H1 (cell line): ENCODE results near the gene LEFTY1. TPM values are rescaled to one million over a fixed set of nuclear protein-coding genes. Genes with fewer than 3 reads are reported as not detected.

Experiments used
- CTCF ChIA-PET: fragments of 300-600 bp; sonication (Branson Sonifier 250); formaldehyde crosslinking; loops from one replicate; lab custom pipeline; 2021; ENCODE audit not compliant: partially characterized antibody; lab: Charles Lee
- POLR2A ChIA-PET: fragments of 300-600 bp; sonication (Branson Sonifier 250); formaldehyde crosslinking; loops from one replicate; lab custom pipeline; 2021; ENCODE audit warnings: inconsistent platforms; ENCODE audit not compliant: partially characterized antibody; lab: Charles Lee
- DNase-seq, 2 experiments: peaks; one replicate each; pipeline versions ENCODE4 v3.0.0 to v3.0.0-alpha.2; 2010 to 2022; ENCODE audit warnings: low spot score in 2 of 2, low read depth in 1 of 2, mixed read lengths in 1 of 2
- FAIRE-seq: peaks from 2 replicates; lab custom pipeline; 2011; peaks lifted over from hg19 to GRCh38; lab: Jason Lieb, UNC
- H2AFZ ChIP-seq: 2 replicates; pipeline ENCODE4 v1.8.1; 2012; ENCODE audit warnings: low read length, inconsistent platforms
- H2AK5ac ChIP-seq: 2 replicates; pipeline ENCODE4 v1.6.1; 2013; ENCODE audit warnings: low read depth, low read length
- H2BK120ac ChIP-seq: replicated peaks from 2 replicates; pipeline ENCODE3; 2013; ENCODE audit warnings: low read depth, low read length, inconsistent platforms
- H2BK12ac ChIP-seq: 2 replicates; pipeline ENCODE4 v1.6.1; 2013; ENCODE audit warnings: low read depth, low read length
- H2BK15ac ChIP-seq: 2 replicates; pipeline ENCODE4 v1.6.1; 2013; ENCODE audit warnings: low read length
- H2BK20ac ChIP-seq: 2 replicates; pipeline ENCODE4 v1.6.1; 2013; ENCODE audit warnings: low read length
- H2BK5ac ChIP-seq: 2 replicates; pipeline ENCODE4 v1.6.1; 2013; ENCODE audit warnings: low read depth, low read length
- H3K14ac ChIP-seq: 2 replicates; pipeline ENCODE4 v1.6.1; 2013; ENCODE audit warnings: inconsistent platforms; ENCODE audit not compliant: insufficient read length
- H3K18ac ChIP-seq: 2 replicates; pipeline ENCODE4 v1.6.1; 2013; ENCODE audit warnings: low read length; ENCODE audit errors: extremely low read depth
- H3K23ac ChIP-seq: 2 replicates; pipeline ENCODE4 v1.6.1; 2013; ENCODE audit warnings: inconsistent platforms; ENCODE audit not compliant: insufficient read length
- H3K23me2 ChIP-seq: 2 replicates; pipeline ENCODE4 v1.6.1; 2013; ENCODE audit warnings: low read depth, low read length
- H3K27ac ChIP-seq: 2 replicates; pipeline ENCODE4 v1.6.1; 2011; ENCODE audit warnings: low read depth, low read length, inconsistent platforms
- H3K27me3 ChIP-seq, 4 experiments: replicated peaks in 1 of 4; 1 replicate in 1 of 4; 2 replicates in 3 of 4; pipeline versions ENCODE4 v1.6.1 to v1.8.1; 2011 to 2013; ENCODE audit warnings: low read length in 3 of 4, mild to moderate bottlenecking in 3 of 4, inconsistent platforms in 2 of 4, mixed read lengths in 2 of 4, moderate library complexity in 1 of 4; ENCODE audit not compliant: control insufficient read depth in 3 of 4, insufficient read depth in 3 of 4; ENCODE audit errors: extremely low read depth in 1 of 4
- H3K36me3 ChIP-seq, 4 experiments: 2 replicates each; pipeline versions ENCODE4 v1.6.1 to v1.8.1; 2011 to 2013; ENCODE audit warnings: mild to moderate bottlenecking in 4 of 4, low read length in 3 of 4, moderate library complexity in 2 of 4, control low read depth in 1 of 4, inconsistent platforms in 1 of 4; ENCODE audit not compliant: insufficient read depth in 4 of 4, control insufficient read depth in 2 of 4
- H3K4ac ChIP-seq: replicated peaks from 2 replicates; pipeline ENCODE3; 2013; ENCODE audit warnings: low read length, low read depth, mixed read lengths, inconsistent platforms; ENCODE audit not compliant: insufficient read length
- H3K4me1 ChIP-seq, 4 experiments: replicated peaks in 1 of 4; 1 replicate in 1 of 4; 2 replicates in 3 of 4; pipeline versions ENCODE4 v1.6.1 to v1.8.1; 2011 to 2013; ENCODE audit warnings: low read length in 3 of 4, inconsistent platforms in 2 of 4, mixed read lengths in 1 of 4; ENCODE audit not compliant: insufficient read depth in 4 of 4, control insufficient read depth in 3 of 4
- H3K4me2 ChIP-seq, 2 experiments: 2 replicates each; pipeline versions ENCODE4 v1.6.1 to v1.8.1; 2011 to 2013; ENCODE audit warnings: low read depth in 2 of 2, low read length in 2 of 2, control low read depth in 1 of 2, inconsistent platforms in 1 of 2, mild to moderate bottlenecking in 1 of 2; ENCODE audit not compliant: insufficient read depth in 1 of 2
- H3K4me3 ChIP-seq, 4 experiments: fragments of 200-600, 300-600 bp in 1 of 4; sonication (generic), shearing (Covaris generic), sonication (Bioruptor Twin) in 1 of 4; 2 replicates each; pipeline versions ENCODE4 v1.5.1 to v1.8.1; 2011 to 2016; ENCODE audit warnings: low read length in 4 of 4, low read depth in 3 of 4, control low read depth in 2 of 4, inconsistent platforms in 2 of 4, mild to moderate bottlenecking in 2 of 4, mixed read lengths in 1 of 4, moderate library complexity in 1 of 4; ENCODE audit not compliant: insufficient read depth in 2 of 4; ENCODE audit errors: extremely low read depth in 1 of 4
- H3K56ac ChIP-seq: replicated peaks from 2 replicates; pipeline ENCODE3; 2013; ENCODE audit warnings: low read depth, mild to moderate bottlenecking, mixed read lengths, low read length, inconsistent platforms; ENCODE audit not compliant: insufficient read length
- H3K79me1 ChIP-seq: 2 replicates; pipeline ENCODE4 v1.6.1; 2013; ENCODE audit warnings: low read depth, low read length, control low read depth
- H3K79me2 ChIP-seq, 2 experiments: 2 replicates each; pipeline versions ENCODE4 v1.6.1 to v1.8.1; 2012 to 2013; ENCODE audit warnings: low read length in 2 of 2, mild to moderate bottlenecking in 2 of 2, inconsistent platforms in 1 of 2; ENCODE audit not compliant: insufficient read depth in 2 of 2, control insufficient read depth in 1 of 2
- H3K9ac ChIP-seq, 4 experiments: replicated peaks in 1 of 4; 1 replicate in 1 of 4; 2 replicates in 3 of 4; pipeline versions ENCODE4 v1.6.1 to v1.8.1; 2011 to 2013; ENCODE audit warnings: low read depth in 3 of 4, low read length in 3 of 4, control low read depth in 2 of 4, mild to moderate bottlenecking in 2 of 4, moderate library complexity in 2 of 4, inconsistent platforms in 1 of 4; ENCODE audit errors: extremely low read depth in 1 of 4
- H3K9me3 ChIP-seq, 2 experiments: 2 replicates each; pipeline versions ENCODE4 v1.6.1 to v1.8.1; 2012 to 2013; ENCODE audit warnings: mild to moderate bottlenecking in 2 of 2, moderate library complexity in 2 of 2, control low read depth in 1 of 2, inconsistent platforms in 1 of 2, low read depth in 1 of 2, low read length in 1 of 2, mixed read lengths in 1 of 2; ENCODE audit not compliant: insufficient read depth in 2 of 2
- H4K20me1 ChIP-seq, 2 experiments: replicated peaks in 1 of 2; 2 replicates each; pipeline versions ENCODE3 to v1.8.1; 2011 to 2013; ENCODE audit warnings: inconsistent platforms in 2 of 2, low read length in 2 of 2, mild to moderate bottlenecking in 1 of 2; ENCODE audit not compliant: insufficient read depth in 2 of 2, control insufficient read depth in 1 of 2
- H4K5ac ChIP-seq: 2 replicates; pipeline ENCODE4 v1.6.1; 2013; ENCODE audit warnings: low read length, low read depth, mixed read lengths, inconsistent platforms; ENCODE audit not compliant: insufficient read length
- H4K8ac ChIP-seq: 2 replicates; pipeline ENCODE4 v1.8.0; 2013; ENCODE audit warnings: mild to moderate bottlenecking, moderate library complexity, low read length, inconsistent platforms; ENCODE audit not compliant: insufficient read depth; ENCODE audit errors: extremely low read depth
- H4K91ac ChIP-seq: replicated peaks from 2 replicates; pipeline ENCODE3; 2013; ENCODE audit warnings: low read length, mixed read lengths, inconsistent platforms; ENCODE audit not compliant: insufficient read length
- ASH2L ChIP-seq: fragments of 200-600, 300-600 bp; sonication (generic); IDR thresholded peaks from one replicate; pipeline ENCODE4 v1.7.1; 2017; ENCODE audit warnings: low read length
- CHD1 ChIP-seq: IDR thresholded peaks from 2 replicates; pipeline ENCODE4 v1.6.1; 2012; ENCODE audit warnings: low read depth, low read length, improper control_type of control experiment
- GTF2F1 ChIP-seq: IDR thresholded peaks from 2 replicates; pipeline ENCODE4 v1.6.1; 2012; ENCODE audit warnings: low read depth, low read length, improper control_type of control experiment, borderline replicate concordance
- JUN ChIP-seq: IDR thresholded peaks from 2 replicates; pipeline ENCODE4 v1.6.1; 2011; ENCODE audit warnings: low read depth, mild to moderate bottlenecking, improper control_type of control experiment, low read length
- SIX5 ChIP-seq: IDR thresholded peaks from 2 replicates; pipeline ENCODE4 v1.6.1; 2011; ENCODE audit warnings: mild to moderate bottlenecking, low read depth, low read length
- WGBS, 2 experiments: shearing (Covaris generic) in 1 of 2; methylation state at CpG; one replicate each; pipeline versions ENCODE4 v1.1.6 to v1.1.7; 2013 to 2015; ENCODE audit warnings: low lambda C conversion rate in 2 of 2, mixed read lengths in 2 of 2, inconsistent platforms in 1 of 2, low coverage in 1 of 2, missing lambda C conversion rate in 1 of 2; ENCODE audit not compliant: insufficient replicate concordance in 2 of 2, insufficient coverage in 1 of 2, insufficient read length in 1 of 2; ENCODE audit errors: extremely low coverage in 1 of 2, missing lambda C conversion rate in 1 of 2; 5-methylcytosine and 5-hydroxymethylcytosine counted together
- polyA plus RNA-seq, 7 experiments: library from polyadenylated mRNA; depleted of rRNA in 3 of 7; stranded (reverse) in 5 of 7; unstranded in 2 of 7; fragments of >200 nt in 5 of 7; fragments of 200-250 nt in 2 of 7; gene quantifications; 1 replicate in 5 of 7; 2 replicates in 1 of 7; 4 replicates in 1 of 7; pipeline versions ENCODE4 v1.2.1 to v1.2.3, GENCODE V29; 2011 to 2013; ENCODE audit warnings: missing spikeins in 2 of 7, mixed read lengths in 2 of 7
- total RNA-seq: library from RNA; stranded (reverse); fragmentation: NEBNext Ultra II Directional; extraction: Animal tissue kit (Norgen Biotek cat#: 25700); gene quantifications from 2 replicates; pipeline ENCODE4 v1.2.1, GENCODE V29; 2021
- TF ChIP-seq, protein P1 (sequence below): IDR thresholded peaks from 2 replicates; pipeline ENCODE4 v1.6.1; 2012; ENCODE audit warnings: inconsistent platforms

Gene LEFTY1
- total and polyA plus RNA-seq, 2 of the 8 experiments (the other 6 are each of a cell fraction or from before 2014, with no cell fraction given) = 4.5 to 11.7 TPM

DNA sequence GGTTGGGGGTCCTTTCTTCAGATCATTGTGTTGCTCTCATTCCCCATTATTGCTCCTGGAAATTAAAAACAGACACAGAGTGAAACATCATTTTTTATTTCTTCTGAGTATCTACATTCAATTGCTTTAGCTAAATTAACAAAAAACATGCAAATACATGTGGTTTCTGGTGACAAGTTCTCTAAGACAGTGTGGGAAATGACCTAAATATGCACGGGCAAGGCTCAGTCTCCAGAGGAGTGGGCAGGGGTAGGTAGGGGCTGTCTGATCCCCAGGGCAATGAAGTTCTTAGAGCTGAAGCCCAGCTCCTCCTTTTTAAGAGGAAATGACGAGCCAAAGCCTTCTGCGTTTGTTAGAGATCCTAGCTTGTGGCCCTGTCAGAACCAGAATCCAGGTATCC, 47.6 kb upstream of the LEFTY1 start:
- Histone ChIP-seq H3K18ac (no peak overlapping the region), H3K4me1 (peaks cover 0 to 7% (median 4%) of the 10 kb centered on the region in 4 experiments; a peak in 4 of 7 replicates), H3K27ac (no peak overlapping the region), H2BK120ac (no peak overlapping the region), H3K23me2 (no peaks in the 10 kb centered on the region), H3K4me2 (no peak overlapping the region), H2BK20ac (no peak overlapping the region), H3K4me3 (no peak overlapping the region), H2BK5ac (no peak overlapping the region), H3K36me3 (no peaks in the 10 kb centered on the region), H2BK15ac (no peak overlapping the region), H3K14ac (no peak overlapping the region), H4K20me1 (no peaks in the 10 kb centered on the region), H2BK12ac (no peak overlapping the region), H3K23ac (no peak overlapping the region), H3K9ac (no peak overlapping the region), H4K8ac (no peak overlapping the region), H4K91ac (no peak overlapping the region), H2AK5ac (no peak overlapping the region), H3K9me3 (no peaks in the 10 kb centered on the region), H2AFZ (no peak overlapping the region), H3K56ac (no peak overlapping the region), H4K5ac (no peak overlapping the region), H3K27me3 (peaks cover 0 to 8% (median 6%) of the 10 kb centered on the region in 4 experiments; a peak in 4 of 7 replicates), H3K79me2 (no peaks in the 10 kb centered on the region), H3K4ac (no peak overlapping the region), H3K79me1 (no peaks in the 10 kb centered on the region)
- ChIA-PET POLR2A (interaction anchor here (1.5 to 1.8 kb wide), 2 partner anchors 10 to 63 kb away, joined by 5 read pairs; partner anchors contain the start of gene SDE2), CTCF (interaction anchor here (0.6 to 1.8 kb wide), 7 partner anchors 8 to 91 kb away, joined by 3 to 8 read pairs (median 4); no protein-coding TSS in a partner anchor)
- DNase-seq (no peak), FAIRE-seq (no peak)
- WGBS, 2 experiments = 81% methylated on average over 3 of the region's 3 CpGs; no CpG with 5 or more reads in 1 of the 2 experiments
- TF ChIP-seq GTF2F1 = no peak
- no peak for TF ChIP-seq JUN
- no peak for TF ChIP-seq SIX5
- TF ChIP-seq, protein P1, sequence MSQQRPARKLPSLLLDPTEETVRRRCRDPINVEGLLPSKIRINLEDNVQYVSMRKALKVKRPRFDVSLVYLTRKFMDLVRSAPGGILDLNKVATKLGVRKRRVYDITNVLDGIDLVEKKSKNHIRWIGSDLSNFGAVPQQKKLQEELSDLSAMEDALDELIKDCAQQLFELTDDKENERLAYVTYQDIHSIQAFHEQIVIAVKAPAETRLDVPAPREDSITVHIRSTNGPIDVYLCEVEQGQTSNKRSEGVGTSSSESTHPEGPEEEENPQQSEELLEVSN = no peak
- TF ChIP-seq CHD1 = no peak
- TF ChIP-seq ASH2L = no peak
